ENCODE data around the gene PAQR6.

PAQR6 gene

DNA sequence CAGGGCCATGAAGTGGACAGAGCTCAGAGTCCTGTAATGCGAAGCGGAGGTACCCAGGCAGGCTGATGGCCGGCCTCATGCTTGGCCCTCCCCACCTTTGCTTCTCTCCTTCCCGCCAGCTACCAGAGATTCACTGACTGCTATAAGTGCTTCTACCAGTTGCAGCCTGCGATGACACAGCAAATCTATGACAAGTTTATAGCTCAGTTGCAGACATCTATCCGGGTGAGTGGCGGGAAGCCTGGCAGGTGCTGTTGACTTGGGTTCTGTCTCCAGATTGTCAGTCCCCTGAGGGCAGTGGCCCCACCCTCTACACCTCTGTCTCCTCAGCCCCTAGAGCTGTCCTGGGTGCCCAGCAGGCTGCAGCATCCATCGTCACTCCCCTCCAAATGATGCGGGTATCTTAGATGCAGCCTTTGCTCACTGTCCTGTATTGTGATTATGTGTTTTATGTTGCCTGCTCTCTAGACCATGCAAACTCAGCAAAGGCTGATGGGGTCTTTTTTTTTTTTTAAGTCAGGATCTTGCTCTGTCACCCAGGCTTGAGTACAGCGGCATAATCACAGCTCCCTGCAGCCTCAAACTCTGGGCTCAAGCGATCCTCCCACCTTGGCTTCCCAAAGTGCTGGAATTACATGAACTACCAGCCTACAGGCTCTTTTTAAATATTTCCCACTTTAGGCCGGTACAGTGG is 15.5 kb downstream of the PAQR6 start:
- DNase-seq (ENCODE audit: low spot score) (no peak), ATAC-seq (ENCODE audit: low read depth) (no peak)
- Histone ChIP-seq H3K27ac (ENCODE audit: poor library complexity, severe bottlenecking) (no peak overlapping the region), H3K27me3 (ENCODE audit: insufficient read depth, poor library complexity, severe bottlenecking) (no peaks in the 10 kb centered on the region), H3K36me3 (ENCODE audit: low read depth) (peaks cover 19% of the 10 kb centered on the region), H3K4me3 (ENCODE audit: severe bottlenecking) (no peak overlapping the region), H3K4me1 (ENCODE audit: insufficient read depth, poor library complexity, severe bottlenecking) (no peaks in the 10 kb centered on the region), H3K9me3 (ENCODE audit: severe bottlenecking) (no peaks in the 10 kb centered on the region)
- TF ChIP-seq, protein P1, sequence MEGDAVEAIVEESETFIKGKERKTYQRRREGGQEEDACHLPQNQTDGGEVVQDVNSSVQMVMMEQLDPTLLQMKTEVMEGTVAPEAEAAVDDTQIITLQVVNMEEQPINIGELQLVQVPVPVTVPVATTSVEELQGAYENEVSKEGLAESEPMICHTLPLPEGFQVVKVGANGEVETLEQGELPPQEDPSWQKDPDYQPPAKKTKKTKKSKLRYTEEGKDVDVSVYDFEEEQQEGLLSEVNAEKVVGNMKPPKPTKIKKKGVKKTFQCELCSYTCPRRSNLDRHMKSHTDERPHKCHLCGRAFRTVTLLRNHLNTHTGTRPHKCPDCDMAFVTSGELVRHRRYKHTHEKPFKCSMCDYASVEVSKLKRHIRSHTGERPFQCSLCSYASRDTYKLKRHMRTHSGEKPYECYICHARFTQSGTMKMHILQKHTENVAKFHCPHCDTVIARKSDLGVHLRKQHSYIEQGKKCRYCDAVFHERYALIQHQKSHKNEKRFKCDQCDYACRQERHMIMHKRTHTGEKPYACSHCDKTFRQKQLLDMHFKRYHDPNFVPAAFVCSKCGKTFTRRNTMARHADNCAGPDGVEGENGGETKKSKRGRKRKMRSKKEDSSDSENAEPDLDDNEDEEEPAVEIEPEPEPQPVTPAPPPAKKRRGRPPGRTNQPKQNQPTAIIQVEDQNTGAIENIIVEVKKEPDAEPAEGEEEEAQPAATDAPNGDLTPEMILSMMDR (IDR thresholded peaks at IDR 0.05; ENCODE audit: poor library complexity, severe bottlenecking), result no peak

DNA sequence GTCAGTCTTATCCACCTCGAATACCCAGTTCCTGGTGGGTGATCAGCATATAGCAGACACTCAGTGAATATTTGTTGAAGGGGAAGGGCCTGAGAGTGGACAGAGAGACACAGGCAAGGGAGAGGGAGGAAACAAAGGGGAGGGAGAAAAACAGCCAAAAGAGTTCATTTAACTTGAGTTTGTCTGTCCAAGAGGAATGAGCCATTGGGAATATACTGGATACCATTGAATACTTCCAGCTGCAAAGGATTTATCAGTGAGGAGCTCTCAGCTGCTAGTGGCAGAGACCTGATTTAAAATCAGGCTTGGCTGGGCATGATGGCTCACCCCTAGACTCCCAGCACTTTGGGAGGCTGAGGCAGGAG is 17.4 kb downstream of the PAQR6 start:
- H3K9me3 ChIP-seq (ENCODE audit: severe bottlenecking), result no peaks in the 10 kb centered on the region
- no peak for ATAC-seq (ENCODE audit: low read depth)
- H3K4me1 ChIP-seq (ENCODE audit: insufficient read depth, poor library complexity, severe bottlenecking), result no peaks in the 10 kb centered on the region
- no peak overlapping the region for H3K27ac ChIP-seq (ENCODE audit: poor library complexity, severe bottlenecking)
- H3K36me3 ChIP-seq (ENCODE audit: low read depth), result peaks cover 28% of the 10 kb centered on the region
- H3K27me3 ChIP-seq (ENCODE audit: insufficient read depth, poor library complexity, severe bottlenecking), result no peaks in the 10 kb centered on the region
- TF ChIP-seq, protein P1 (IDR thresholded peaks at IDR 0.05; ENCODE audit: poor library complexity, severe bottlenecking), result no peak
- no peak overlapping the region for H3K4me3 ChIP-seq (ENCODE audit: severe bottlenecking)
- no peak for DNase-seq (ENCODE audit: low spot score)

DNA sequence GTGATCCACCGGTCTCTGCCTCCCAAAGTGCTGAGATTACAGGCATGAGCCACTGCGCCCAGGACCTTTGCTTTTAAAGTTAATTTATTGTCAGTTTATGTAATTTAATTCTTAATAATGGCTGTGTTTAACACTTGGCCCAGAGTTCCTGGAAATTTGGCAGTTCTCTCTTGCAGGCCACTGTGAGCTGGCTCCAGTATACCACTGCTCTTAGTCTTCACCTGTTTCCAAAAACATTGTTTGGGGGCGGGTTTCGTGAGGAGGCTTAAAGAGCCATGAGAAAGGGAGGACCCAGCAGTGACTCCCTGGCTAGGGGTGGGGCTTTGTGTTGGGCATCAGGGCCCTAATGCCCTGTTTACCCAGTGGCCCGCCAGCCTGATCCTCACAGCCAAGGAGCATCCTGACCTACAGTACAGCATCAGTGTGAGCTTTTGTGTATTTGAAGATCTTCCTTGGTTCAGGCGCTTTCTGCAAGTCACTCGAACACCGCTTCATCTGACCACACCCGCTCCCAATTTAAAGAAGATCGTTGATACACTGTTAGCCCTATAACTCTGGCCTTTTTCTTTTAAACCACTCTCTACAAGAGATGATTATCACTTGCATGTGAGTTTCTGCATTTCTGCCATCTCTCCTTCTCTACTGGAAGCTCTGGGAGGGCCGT is 17.9 kb downstream of the PAQR6 start:
- H3K9me3 ChIP-seq (ENCODE audit: severe bottlenecking), result no peaks in the 10 kb centered on the region
- TF ChIP-seq, protein P1 (IDR thresholded peaks at IDR 0.05; ENCODE audit: poor library complexity, severe bottlenecking), result no peak

DNA sequence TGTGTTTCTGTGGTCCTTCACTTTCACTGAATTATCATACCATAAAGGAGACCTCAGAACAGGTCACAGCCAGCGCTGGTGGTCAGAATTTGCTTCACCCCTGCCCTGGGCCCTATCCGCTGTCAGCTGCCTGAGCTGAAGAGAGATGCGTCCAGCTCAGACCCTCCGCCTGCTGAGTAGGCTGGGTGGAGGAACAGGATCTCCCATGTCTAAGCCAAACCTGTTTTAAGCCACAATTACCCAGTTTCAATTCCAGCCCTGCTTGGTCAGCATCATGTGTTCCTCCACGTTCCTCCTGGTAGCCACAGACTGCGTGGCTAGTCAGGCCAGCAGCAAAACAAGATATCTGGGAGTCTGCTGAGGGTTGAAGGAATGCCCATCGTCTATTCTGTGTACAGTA is 19.4 kb downstream of the PAQR6 start:
- Histone ChIP-seq H3K36me3 (ENCODE audit: low read depth) (peaks cover 31% of the 10 kb centered on the region), H3K27me3 (ENCODE audit: insufficient read depth, poor library complexity, severe bottlenecking) (no peaks in the 10 kb centered on the region), H3K4me1 (ENCODE audit: insufficient read depth, poor library complexity, severe bottlenecking) (no peaks in the 10 kb centered on the region), H3K9me3 (ENCODE audit: severe bottlenecking) (no peaks in the 10 kb centered on the region), H3K4me3 (ENCODE audit: severe bottlenecking) (no peak overlapping the region), H3K27ac (ENCODE audit: poor library complexity, severe bottlenecking) (no peak overlapping the region)
- ATAC-seq (ENCODE audit: low read depth), result no peak
- TF ChIP-seq, protein P1 (IDR thresholded peaks at IDR 0.05; ENCODE audit: poor library complexity, severe bottlenecking), result no peak
- DNase-seq (ENCODE audit: low spot score), result no peak

More for the DNA sequence above, 17.9 kb downstream of the PAQR6 start:
- H3K27ac ChIP-seq (ENCODE audit: poor library complexity, severe bottlenecking), result no peak overlapping the region
- no peaks in the 10 kb centered on the region for H3K27me3 ChIP-seq (ENCODE audit: insufficient read depth, poor library complexity, severe bottlenecking)
- ATAC-seq (ENCODE audit: low read depth), result no peak
- no peak overlapping the region for H3K4me3 ChIP-seq (ENCODE audit: severe bottlenecking)
- no peaks in the 10 kb centered on the region for H3K4me1 ChIP-seq (ENCODE audit: insufficient read depth, poor library complexity, severe bottlenecking)
- no peak for DNase-seq (ENCODE audit: low spot score)
- H3K36me3 ChIP-seq (ENCODE audit: low read depth), result peaks cover 28% of the 10 kb centered on the region

DNA sequence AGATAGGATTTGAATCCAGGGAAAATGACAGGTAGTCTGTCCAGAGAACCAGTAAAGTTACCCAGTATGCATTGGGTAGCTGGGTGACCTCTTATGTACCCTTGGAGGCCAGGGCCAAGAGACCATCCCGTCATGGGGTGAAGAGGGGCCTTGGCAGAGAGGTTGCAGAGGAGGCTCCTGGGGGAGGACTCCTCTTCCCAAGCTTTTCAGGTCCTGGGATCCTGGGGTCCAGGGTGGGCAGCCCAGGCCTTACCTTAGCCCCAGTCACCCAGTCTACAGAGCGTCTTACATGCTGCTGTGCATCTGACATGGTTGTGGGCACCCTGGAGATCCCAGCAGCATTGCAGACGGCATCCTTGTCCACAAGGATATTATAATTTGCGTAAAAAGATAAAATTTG is 21.1 kb downstream of the PAQR6 start:
- Histone ChIP-seq H3K27me3 (ENCODE audit: insufficient read depth, poor library complexity, severe bottlenecking) (no peaks in the 10 kb centered on the region), H3K36me3 (ENCODE audit: low read depth) (peaks cover 39% of the 10 kb centered on the region), H3K4me1 (ENCODE audit: insufficient read depth, poor library complexity, severe bottlenecking) (no peaks in the 10 kb centered on the region), H3K9me3 (ENCODE audit: severe bottlenecking) (no peaks in the 10 kb centered on the region), H3K4me3 (ENCODE audit: severe bottlenecking) (no peak overlapping the region), H3K27ac (ENCODE audit: poor library complexity, severe bottlenecking) (no peak overlapping the region)
- TF ChIP-seq, protein P1 (IDR thresholded peaks at IDR 0.05; ENCODE audit: poor library complexity, severe bottlenecking), result no peak
- ATAC-seq (ENCODE audit: low read depth), result no peak
- DNase-seq (ENCODE audit: low spot score), result no peak
